Kidney epithelial cell (primary cell): Measurements from ENCODE around the gene LTV1. TPM values are rescaled to one million over a fixed set of nuclear protein-coding genes. Genes with fewer than 3 reads are reported as not detected.
"Not testable (repeated sequence)": the region's sequence is repeated elsewhere in the genome, so short reads cannot be mapped to it uniquely, and the experiment has no call there.

Experiments
- DNase-seq: peaks from one replicate; pipeline ENCODE4 v3.0.0-alpha.2; 2010; ENCODE audit warnings: low read depth
- H3K27me3 ChIP-seq: 2 replicates; pipeline ENCODE4 v1.6.0; 2011; ENCODE audit warnings: low read length; ENCODE audit not compliant: control insufficient read depth, insufficient read depth
- H3K36me3 ChIP-seq: 2 replicates; pipeline ENCODE4 v1.5.1; 2011; ENCODE audit warnings: low read length; ENCODE audit not compliant: control insufficient read depth, insufficient read depth
- H3K4me3 ChIP-seq: 2 replicates; pipeline ENCODE4 v1.5.1; 2011; ENCODE audit warnings: low read depth, mild to moderate bottlenecking, control low read depth, low read length
- total RNA-seq: library from RNA; depleted of rRNA; stranded (reverse); fragments of >200 nt; gene quantifications from 2 replicates; pipeline ENCODE4 v1.2.3, GENCODE V29; 2015
- TF ChIP-seq, protein P1 (sequence below): IDR thresholded peaks from 2 replicates; pipeline ENCODE4 v1.5.1; 2011; ENCODE audit warnings: mild to moderate bottlenecking, moderate library complexity, low read length, control low read depth, inconsistent platforms; ENCODE audit not compliant: insufficient read depth, poor library complexity, severe bottlenecking

LTV1 gene
- total RNA-seq, 1 donor from 2014 or later, result 22.0 TPM

- TF ChIP-seq, protein P1, sequence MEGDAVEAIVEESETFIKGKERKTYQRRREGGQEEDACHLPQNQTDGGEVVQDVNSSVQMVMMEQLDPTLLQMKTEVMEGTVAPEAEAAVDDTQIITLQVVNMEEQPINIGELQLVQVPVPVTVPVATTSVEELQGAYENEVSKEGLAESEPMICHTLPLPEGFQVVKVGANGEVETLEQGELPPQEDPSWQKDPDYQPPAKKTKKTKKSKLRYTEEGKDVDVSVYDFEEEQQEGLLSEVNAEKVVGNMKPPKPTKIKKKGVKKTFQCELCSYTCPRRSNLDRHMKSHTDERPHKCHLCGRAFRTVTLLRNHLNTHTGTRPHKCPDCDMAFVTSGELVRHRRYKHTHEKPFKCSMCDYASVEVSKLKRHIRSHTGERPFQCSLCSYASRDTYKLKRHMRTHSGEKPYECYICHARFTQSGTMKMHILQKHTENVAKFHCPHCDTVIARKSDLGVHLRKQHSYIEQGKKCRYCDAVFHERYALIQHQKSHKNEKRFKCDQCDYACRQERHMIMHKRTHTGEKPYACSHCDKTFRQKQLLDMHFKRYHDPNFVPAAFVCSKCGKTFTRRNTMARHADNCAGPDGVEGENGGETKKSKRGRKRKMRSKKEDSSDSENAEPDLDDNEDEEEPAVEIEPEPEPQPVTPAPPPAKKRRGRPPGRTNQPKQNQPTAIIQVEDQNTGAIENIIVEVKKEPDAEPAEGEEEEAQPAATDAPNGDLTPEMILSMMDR, result no peak
- Histone ChIP-seq H3K4me3 (no peak overlapping the region), H3K36me3 (no peaks in the 10 kb centered on the region), H3K27me3 (no peaks in the 10 kb centered on the region)
- no peak for DNase-seq
Observed at GRCh38 chr6:143839196-143839595, 3.9 kb upstream of the LTV1 start.

DNA sequence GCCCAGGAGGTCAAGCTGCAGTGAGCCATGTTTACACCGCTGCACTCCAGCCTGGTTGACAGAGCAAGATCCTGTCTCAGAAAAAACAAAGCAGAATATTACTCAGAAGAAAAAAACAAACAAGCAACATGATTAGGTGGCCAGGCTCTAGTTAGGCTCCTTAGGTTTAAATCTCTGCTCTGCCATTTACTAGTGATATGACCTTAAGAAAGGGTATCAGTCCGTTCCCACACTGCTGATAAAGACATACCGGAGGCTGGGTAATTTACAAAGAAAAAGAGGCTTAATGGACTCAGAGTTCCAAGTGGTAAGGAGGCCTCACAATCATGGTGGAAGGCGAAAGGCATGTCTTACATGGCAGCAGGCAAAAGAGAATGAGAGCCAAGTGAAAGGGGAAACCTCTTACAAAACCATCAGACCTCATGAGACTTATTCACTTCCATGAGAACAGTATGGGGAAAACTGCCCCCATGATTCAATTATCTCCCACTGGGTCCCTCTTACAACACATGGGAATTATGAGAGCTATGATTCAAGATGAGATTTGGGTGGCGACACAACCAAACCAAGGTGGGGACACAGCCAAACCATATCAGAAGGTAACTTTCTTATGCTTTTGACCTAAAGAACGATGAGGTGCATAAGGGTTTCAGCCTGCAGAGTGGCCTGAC, 2.4 kb upstream of the LTV1 start:
- no peak for DNase-seq
- H3K27me3 ChIP-seq, result no peaks in the 10 kb centered on the region
- H3K36me3 ChIP-seq, result no peaks in the 10 kb centered on the region
- no peak overlapping the region for H3K4me3 ChIP-seq
- TF ChIP-seq, protein P1, result no peak

DNA sequence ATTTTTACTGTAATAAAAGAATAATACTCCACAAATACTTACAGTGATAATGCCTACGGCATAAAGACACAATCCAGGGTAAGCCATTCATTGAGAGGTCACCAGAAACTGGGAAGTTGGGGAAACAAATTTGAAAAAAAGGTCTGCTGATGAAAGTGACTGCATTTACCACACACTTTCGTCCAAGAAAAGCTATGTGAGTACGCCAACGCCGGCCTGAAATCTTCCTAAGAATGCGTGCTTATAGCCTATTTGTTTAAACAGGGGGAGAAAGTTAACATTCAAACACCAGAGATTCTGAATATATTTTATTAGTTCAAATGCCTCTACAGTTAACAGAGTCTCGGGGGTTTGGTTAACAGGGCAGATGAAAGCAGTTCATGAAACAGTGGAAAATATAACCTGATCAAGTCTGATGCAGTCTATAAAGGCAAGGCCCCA, 657 bp upstream of the LTV1 start:
- H3K27me3 ChIP-seq, result no peaks in the 10 kb centered on the region
- no peaks in the 10 kb centered on the region for H3K36me3 ChIP-seq
- H3K4me3 ChIP-seq, result peak overlapping the region; percentile 87
- TF ChIP-seq, protein P1, result no peak
- DNase-seq, result no peak

DNA sequence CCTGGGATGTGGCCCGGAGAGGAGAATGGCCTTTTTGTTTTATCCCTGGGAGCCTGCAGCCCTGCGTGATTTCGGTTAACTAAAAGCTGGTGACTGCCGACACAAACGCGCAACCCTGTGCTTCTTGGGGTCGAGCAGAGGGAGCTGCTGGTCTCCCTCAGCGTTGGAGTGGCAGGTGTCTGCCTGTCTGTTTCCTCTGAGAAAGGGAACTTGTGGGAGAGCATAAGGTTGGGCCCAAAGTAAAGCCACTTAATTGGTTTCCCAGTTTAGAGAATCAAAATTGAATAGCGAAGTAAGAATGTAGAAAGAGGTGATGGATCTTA, 500 bp downstream of the LTV1 start:
- H3K4me3 ChIP-seq, result peak overlapping the region; percentile 87
- DNase-seq, result no peak
- TF ChIP-seq, protein P1, result no peak
- H3K27me3 ChIP-seq, result no peaks in the 10 kb centered on the region
- no peaks in the 10 kb centered on the region for H3K36me3 ChIP-seq

DNA sequence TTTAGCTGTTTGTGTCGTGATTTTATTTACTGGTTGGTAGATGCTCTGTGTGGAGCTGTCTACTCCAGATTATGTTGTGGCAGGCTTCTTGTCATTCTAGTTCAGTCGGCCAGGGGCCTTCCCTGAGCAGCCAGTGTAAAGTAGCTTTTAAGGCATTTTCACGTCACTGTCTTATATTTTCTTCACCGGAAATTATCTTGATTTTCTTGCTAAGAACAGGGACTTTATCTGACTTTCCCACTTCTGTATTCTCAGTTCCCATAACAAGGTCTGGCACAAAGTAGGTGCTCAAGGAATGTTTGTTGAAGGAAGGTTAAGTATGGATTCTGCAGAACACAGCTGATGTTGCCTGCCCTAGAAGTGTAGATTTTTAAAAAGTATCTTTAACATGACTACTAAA, 868 bp downstream of the LTV1 start:
- no peak for DNase-seq
- no peaks in the 10 kb centered on the region for H3K36me3 ChIP-seq
- TF ChIP-seq, protein P1, result no peak
- no peaks in the 10 kb centered on the region for H3K27me3 ChIP-seq
- peak overlapping the region; percentile 87 for H3K4me3 ChIP-seq

DNA sequence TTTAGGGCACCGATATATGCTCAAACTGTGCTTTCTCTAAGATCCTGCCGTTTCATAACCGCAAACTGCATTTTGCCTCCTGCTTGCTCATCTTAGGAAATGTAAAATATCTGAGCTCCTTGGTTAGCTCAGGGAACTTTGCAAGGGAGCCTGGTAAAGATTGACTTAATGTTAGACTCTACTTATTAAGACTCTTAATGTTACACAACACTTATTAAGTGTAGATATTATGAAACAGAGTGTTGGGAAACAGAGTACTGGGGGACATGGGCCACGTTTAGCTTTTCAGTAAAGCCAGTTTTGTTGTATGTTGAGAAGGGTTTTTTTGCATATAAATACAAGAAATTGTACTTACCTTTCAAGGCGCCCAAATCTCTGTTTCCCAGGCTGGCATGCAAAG, 1.9 kb downstream of the LTV1 start:
- Histone ChIP-seq H3K36me3 (peaks cover 2% of the 10 kb centered on the region), H3K27me3 (no peaks in the 10 kb centered on the region), H3K4me3 (no peak overlapping the region)
- TF ChIP-seq, protein P1, result no peak
- DNase-seq, result no peak

- not testable (repeated sequence) for H3K27me3 ChIP-seq, H3K36me3 ChIP-seq, H3K4me3 ChIP-seq, DNase-seq
Observed at GRCh38 chr6:143851706-143852105, 8.6 kb downstream of the LTV1 start.

DNA sequence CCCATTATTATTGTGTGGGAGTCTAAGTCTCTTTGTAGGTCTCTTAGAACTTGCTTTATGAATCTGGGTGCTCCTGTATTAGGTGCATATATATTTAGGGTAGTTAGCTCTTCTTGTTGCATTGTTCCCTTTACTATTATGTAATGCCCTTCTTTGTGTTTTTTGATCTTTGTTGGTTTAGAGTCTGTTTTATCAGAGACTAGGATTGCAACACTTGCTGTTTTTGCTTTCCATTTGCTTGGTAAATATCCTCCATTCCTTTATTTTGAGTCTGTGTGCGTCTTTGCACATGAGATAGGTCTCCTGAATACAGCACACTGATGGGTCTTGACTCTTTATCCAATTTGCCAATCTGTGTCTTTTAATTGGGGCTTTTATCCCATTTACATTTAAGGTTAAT, 11.9 kb downstream of the LTV1 start:
- not testable (repeated sequence) for H3K36me3 ChIP-seq

DNA sequence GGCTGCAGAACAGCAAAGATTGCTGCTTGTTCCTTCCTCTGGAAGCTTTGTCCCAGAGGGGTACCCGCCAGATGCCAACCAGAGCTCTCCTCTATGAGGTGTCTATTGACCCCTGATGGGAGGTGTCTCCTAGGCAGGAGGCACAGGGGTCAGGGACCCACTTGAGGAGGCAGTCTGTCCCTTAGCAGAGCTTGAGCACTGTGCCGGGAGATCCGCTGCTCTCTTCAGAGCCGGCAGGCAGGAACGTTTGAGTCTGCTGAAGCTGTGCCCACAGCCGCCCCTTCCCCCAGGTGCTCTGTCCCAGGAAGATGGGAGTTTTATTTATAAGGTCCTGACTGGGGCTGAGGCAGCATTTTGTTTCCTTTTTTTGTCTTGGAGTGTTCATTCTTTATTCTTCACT, 13.6 kb downstream of the LTV1 start:
- not testable (repeated sequence) for DNase-seq, H3K36me3 ChIP-seq, H3K4me3 ChIP-seq, H3K27me3 ChIP-seq

More for the DNA sequence above, 11.9 kb downstream of the LTV1 start:
- not testable (repeated sequence) for DNase-seq, H3K27me3 ChIP-seq, H3K4me3 ChIP-seq
